Omental fat pad (tissue), 4 donors: Measurements from ENCODE around the gene GRN. TPM values are rescaled to one million over a fixed set of nuclear protein-coding genes. Genes with fewer than 3 reads are reported as not detected.
"Not testable (repeated sequence)": the region's sequence is repeated elsewhere in the genome, so short reads cannot be mapped to it uniquely, and the experiment has no call there.

Source experiments
- ATAC-seq: fragments of 150-250 bp; one replicate; pipeline ENCODE4 v1.9.1; 2016; ENCODE audit warnings: mild to moderate bottlenecking, moderate library complexity; ENCODE audit not compliant: low FRiP score
- DNase-seq: peaks from one replicate; pipeline ENCODE4 v3.0.0-alpha.2; 2019; ENCODE audit warnings: low spot score
- total RNA-seq, 4 donors: library from RNA; depleted of rRNA; stranded (reverse); fragments of >200 nt; gene quantifications; one replicate each; pipeline ENCODE4 v1.1.0, GENCODE V29; 2016
- TF ChIP-seq, protein P1 (sequence below), 3 donors: fragments of 450-650 bp; IDR thresholded peaks; one replicate each; pipeline ENCODE4 v1.5.1; 2016 to 2017; ENCODE audit warnings: antibody characterized with exemption in 3 of 3, mild to moderate bottlenecking in 3 of 3, moderate library complexity in 2 of 3

Gene GRN
- total RNA-seq, 4 donors from 2014 or later: 275 to 379 (median 316) TPM

DNA sequence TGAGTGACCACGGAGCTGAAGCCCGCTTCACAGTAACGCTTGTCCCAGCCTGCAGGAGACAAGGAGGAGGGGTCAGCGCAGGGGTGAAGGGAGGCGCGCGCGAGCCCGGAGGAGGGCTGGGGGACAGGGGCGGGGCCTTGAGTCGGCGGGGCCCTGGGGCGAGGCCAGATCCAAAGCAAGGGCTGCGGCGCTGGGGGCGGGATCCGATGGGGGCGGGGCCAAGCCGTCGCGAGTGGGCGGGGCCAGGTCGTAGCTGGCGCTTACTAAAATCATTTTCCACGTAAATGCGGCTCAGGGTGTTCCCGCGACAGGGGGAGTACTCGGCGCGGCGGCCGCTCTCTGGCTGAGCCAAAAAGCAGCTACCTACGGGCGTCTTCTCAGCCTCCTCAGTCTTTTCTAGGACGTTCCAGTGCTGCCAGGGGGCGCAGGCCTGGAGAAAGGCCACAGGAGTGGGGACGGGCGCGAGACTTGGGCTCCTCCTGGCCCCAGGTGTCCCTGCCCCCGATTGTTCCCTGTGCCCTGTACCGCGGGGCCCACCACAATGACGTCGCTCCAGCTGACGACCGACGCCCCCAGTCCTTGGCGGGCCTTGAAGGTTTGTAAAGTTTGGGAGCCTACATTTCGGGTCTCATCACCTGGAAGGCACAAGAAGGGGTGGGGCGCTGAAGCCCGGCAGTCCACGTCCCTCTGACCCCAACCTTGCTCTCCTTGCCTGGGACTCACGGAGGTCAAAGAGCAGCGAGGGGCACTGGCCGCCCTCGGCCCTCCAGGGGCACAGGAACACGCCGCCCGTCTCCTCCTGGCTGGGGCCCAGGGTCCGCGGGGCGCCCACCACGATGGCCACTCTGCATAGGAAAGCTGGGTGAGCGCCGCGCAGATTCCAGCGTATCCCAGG, 40.4 kb downstream of the GRN start:
- ATAC-seq (peak; percentile 93), DNase-seq (peak; percentile 67)
- TF ChIP-seq, protein P1, sequence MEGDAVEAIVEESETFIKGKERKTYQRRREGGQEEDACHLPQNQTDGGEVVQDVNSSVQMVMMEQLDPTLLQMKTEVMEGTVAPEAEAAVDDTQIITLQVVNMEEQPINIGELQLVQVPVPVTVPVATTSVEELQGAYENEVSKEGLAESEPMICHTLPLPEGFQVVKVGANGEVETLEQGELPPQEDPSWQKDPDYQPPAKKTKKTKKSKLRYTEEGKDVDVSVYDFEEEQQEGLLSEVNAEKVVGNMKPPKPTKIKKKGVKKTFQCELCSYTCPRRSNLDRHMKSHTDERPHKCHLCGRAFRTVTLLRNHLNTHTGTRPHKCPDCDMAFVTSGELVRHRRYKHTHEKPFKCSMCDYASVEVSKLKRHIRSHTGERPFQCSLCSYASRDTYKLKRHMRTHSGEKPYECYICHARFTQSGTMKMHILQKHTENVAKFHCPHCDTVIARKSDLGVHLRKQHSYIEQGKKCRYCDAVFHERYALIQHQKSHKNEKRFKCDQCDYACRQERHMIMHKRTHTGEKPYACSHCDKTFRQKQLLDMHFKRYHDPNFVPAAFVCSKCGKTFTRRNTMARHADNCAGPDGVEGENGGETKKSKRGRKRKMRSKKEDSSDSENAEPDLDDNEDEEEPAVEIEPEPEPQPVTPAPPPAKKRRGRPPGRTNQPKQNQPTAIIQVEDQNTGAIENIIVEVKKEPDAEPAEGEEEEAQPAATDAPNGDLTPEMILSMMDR (IDR thresholded peaks at IDR 0.05): no peak

DNA sequence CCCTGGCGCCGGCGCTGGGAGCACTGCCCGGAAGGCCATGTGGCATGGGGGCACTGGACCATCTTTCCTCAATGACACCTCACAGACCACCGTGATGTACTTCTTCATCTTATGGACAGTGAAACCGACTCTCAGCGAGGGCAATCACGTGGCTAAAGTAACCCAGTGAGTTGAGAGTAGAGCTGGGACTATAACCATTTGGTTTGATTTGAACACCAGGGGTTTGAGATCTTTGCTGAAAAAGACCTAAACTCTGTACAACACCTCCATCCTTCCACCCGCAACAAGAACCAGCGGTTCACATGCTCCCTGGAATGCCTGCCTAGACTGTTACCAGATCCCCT, 41.1 kb downstream of the GRN start:
- ATAC-seq (no peak), DNase-seq (no peak)
- TF ChIP-seq, protein P1 (IDR thresholded peaks at IDR 0.05): no peak

DNA sequence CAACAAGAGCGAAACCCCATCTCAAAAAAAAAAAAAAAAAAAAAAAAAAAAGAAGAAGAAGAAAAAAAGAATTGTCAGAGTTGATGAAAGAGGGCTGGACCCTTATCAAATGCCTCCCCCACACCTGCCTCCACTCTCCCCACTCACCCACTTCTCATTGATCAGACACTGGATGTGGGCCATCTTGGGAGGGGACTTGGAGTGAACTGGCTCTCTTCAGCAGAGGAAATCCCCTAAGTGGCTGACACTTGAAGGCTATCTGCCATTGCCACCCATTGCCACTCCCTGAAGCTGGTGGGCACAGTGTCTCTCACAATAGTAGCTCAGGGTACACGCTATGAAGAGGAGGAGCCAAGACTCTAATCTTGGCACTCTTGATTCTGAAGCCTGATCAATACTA, 42.7 kb downstream of the GRN start:
- TF ChIP-seq, protein P1 (IDR thresholded peaks at IDR 0.05): no peak
- ATAC-seq (no peak), DNase-seq (no peak)

DNA sequence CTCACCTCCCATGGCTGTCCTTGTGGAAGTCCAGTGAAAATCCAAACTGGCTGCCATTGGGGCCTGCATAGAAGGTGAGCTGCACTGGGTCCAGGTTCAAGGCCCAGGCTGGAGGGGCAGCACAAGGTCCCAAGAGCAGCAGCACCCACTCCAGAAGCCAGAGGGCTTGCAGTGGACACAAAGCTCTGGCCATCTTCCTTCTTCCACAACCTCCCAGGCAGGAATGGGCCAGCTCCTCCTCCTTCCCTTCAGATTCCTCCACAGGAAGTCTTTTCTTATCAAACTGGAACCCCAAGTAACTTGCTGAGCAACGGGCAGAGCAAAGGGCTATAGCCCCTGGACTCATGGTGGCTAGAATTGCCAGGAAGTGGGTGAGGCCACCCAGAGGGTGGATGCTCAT, 44.2 kb downstream of the GRN start, which contains the start of gene ITGA2B:
Gene ITGA2B (minus strand): TSS at position 369 of the 400 bp plus-strand sequence. CDS start 176 bp downstream, at position 193.
- DNase-seq: no peak
- ATAC-seq: no peak
- TF ChIP-seq, protein P1 (IDR thresholded peaks at IDR 0.05): no peak

DNA sequence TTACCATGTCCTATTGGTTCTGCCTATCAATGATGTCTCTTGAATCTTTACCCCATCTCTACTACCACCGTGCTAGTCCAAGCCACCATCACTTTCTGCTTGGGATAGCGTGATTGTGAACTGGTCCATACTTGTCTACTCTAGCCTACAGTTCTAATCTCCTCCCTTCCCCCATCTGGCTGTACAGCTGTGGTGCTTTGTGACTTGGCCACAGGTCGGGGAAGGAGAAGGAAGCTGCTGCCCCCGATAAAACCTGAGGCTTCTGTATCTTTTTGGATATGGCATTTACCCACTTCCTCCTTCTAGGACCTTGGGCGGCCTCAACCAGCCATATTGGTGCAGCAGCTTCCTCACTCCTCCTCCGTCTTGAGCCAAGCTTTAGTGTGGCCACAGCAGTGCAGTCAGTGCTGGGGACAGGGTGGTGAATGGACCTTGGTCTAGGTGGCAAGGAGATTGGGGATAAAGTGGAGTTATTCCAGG, 44.7 kb downstream of the GRN start:
- TF ChIP-seq, protein P1 (IDR thresholded peaks at IDR 0.05): no peak
- no peak for DNase-seq
- ATAC-seq: no peak

DNA sequence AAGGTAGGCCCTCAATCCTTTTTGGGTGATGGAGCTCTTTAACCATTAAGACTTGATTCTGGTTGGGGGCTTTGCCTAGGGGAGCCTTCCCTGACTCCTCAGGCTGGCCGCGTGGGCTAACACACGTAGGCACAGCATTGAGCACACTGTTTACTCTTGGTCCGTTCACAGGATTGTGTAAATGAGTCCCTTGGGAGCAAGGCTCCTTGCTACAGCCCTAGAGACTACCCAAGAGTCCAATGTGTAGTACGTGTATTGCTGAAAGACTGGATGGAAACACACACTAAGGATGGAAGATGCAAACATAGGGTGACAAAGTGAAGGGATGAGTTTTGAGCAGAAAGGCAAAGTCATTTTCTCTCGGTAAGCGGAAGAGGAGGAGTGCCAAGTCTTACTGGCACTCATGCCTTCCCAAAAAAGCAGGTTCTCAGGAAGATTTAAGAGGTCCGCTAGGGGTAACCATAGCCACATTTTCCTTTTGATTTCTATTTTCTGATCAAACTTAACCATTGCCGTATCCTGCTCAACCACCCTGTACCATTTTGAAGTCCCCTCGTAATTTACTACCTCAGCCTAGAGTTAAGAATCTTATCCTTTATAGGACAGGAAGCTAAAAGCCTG, 45.3 kb downstream of the GRN start:
- ATAC-seq (no peak), DNase-seq (no peak)
- TF ChIP-seq, protein P1 (IDR thresholded peaks at IDR 0.05): no peak

DNA sequence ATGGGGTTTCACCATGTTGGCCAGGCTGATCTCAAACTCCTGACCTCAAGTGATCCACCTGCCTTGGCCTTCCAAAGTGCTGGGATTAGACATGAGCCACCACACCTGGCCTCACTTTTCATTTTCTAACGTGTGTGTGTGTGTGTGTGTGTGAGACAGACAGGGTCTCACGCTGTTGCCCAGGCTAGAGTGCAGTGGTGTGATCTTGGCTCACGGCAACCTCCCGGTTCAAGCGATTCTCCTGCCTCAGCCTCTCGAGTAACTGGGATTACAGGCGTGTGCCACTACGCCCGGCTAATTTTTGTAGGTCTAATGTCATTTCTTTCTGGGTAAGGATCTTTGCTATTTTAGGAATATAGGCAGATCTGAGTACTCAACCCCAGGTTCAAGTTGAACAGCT, 49.0 kb downstream of the GRN start:
- ATAC-seq, DNase-seq: not testable (repeated sequence)
